Neuron (in vitro differentiated cells): Measurements from ENCODE around the gene ACLY.

Source experiments
- H2AFZ ChIP-seq: one replicate; pipeline ENCODE4 v1.6.1; 2013; ENCODE audit warnings: low read depth, mild to moderate bottlenecking, inconsistent platforms, low read length, moderate library complexity
- H3K27me3 ChIP-seq: one replicate; pipeline ENCODE4 v1.6.1; 2013; ENCODE audit warnings: low read length; ENCODE audit not compliant: insufficient read depth
- H3K36me3 ChIP-seq: one replicate; pipeline ENCODE4 v1.6.1; 2013; ENCODE audit warnings: low read length; ENCODE audit not compliant: insufficient read depth
- H3K4me1 ChIP-seq: one replicate; pipeline ENCODE4 v1.6.1; 2013; ENCODE audit warnings: low read length; ENCODE audit not compliant: insufficient read depth
- H3K4me3 ChIP-seq: 2 replicates; pipeline ENCODE4 v1.5.1; 2013; ENCODE audit warnings: mild to moderate bottlenecking, low read length, moderate library complexity
- H3K9me3 ChIP-seq: one replicate; pipeline ENCODE4 v1.6.1; 2013; ENCODE audit warnings: low read length

ACLY gene

GRCh38 chr17:41918314-41919164 is at the start of gene ACLY:
Gene ACLY (minus strand): TSS chr17:41918951. CDS start chr17:41913873, 5,078 bp downstream.
- Histone ChIP-seq H3K4me1 (peaks cover 24% of the 10 kb centered on the region), H2AFZ (peak within 1 kb of the TSS; percentile 81), H3K27me3 (no peaks in the 10 kb centered on the region), H3K36me3 (peaks cover 14% of the 10 kb centered on the region), H3K9me3 (no peaks in the 10 kb centered on the region), H3K4me3 (peak within 1 kb of the TSS; percentile 90)

- Histone ChIP-seq H3K9me3 (peaks cover 7% of the 10 kb centered on the region), H3K27me3 (no peaks in the 10 kb centered on the region), H3K36me3 (peaks cover 44% of the 10 kb centered on the region), H2AFZ (no peak overlapping the region), H3K4me3 (peak overlapping the region; percentile 76), H3K4me1 (peaks cover 12% of the 10 kb centered on the region)
These were observed 49.3 kb upstream of the ACLY start for GRCh38 chr17:41967921-41968578.

- Histone ChIP-seq H3K4me1 (peaks cover 12% of the 10 kb centered on the region), H3K27me3 (no peaks in the 10 kb centered on the region), H2AFZ (peak overlapping the region; percentile 11)
These were observed 48.6 kb upstream of the ACLY start for GRCh38 chr17:41967141-41967920.

GRCh38 chr17:41966463-41967140 is 47.9 kb upstream of the ACLY start, which contains the start of gene CNP:
Gene CNP (plus strand): TSS chr17:41966795. CDS start chr17:41966885, 90 bp downstream.
- Histone ChIP-seq H2AFZ (peak within 1 kb of the TSS; percentile 11), H3K9me3 (peaks cover 7% of the 10 kb centered on the region), H3K36me3 (peaks cover 29% of the 10 kb centered on the region), H3K27me3 (no peaks in the 10 kb centered on the region), H3K4me3 (peak within 1 kb of the TSS; percentile 76), H3K4me1 (peaks cover 12% of the 10 kb centered on the region)

More at GRCh38 chr17:41967141-41967920, 48.6 kb upstream of the ACLY start:
- Histone ChIP-seq H3K9me3 (peaks cover 7% of the 10 kb centered on the region), H3K36me3 (peaks cover 37% of the 10 kb centered on the region), H3K4me3 (peak overlapping the region; percentile 76)

- peaks cover 4% of the 10 kb centered on the region for H3K9me3 ChIP-seq
- H3K27me3 ChIP-seq: no peaks in the 10 kb centered on the region
- peaks cover 12% of the 10 kb centered on the region for H3K4me1 ChIP-seq
- H3K36me3 ChIP-seq: peaks cover 25% of the 10 kb centered on the region
- peak overlapping the region; percentile 76 for H3K4me3 ChIP-seq
- no peak overlapping the region for H2AFZ ChIP-seq
These were observed 47.1 kb upstream of the ACLY start for GRCh38 chr17:41965694-41966462.

- Histone ChIP-seq H3K9me3 (no peaks in the 10 kb centered on the region), H2AFZ (no peak overlapping the region), H3K36me3 (peaks cover 2% of the 10 kb centered on the region), H3K27me3 (no peaks in the 10 kb centered on the region), H3K4me3 (no peak overlapping the region), H3K4me1 (peaks cover 12% of the 10 kb centered on the region)
These were observed 44.1 kb upstream of the ACLY start for GRCh38 chr17:41962768-41963434.

GRCh38 chr17:41962111-41962510 is 43.4 kb upstream of the ACLY start:
- no peak overlapping the region for H2AFZ ChIP-seq
- H3K4me1 ChIP-seq: peaks cover 8% of the 10 kb centered on the region
- no peaks in the 10 kb centered on the region for H3K9me3 ChIP-seq
- H3K36me3 ChIP-seq: no peaks in the 10 kb centered on the region
- H3K4me3 ChIP-seq: no peak overlapping the region
- no peaks in the 10 kb centered on the region for H3K27me3 ChIP-seq

- Histone ChIP-seq H3K4me3 (no peak overlapping the region), H3K36me3 (peaks cover 6% of the 10 kb centered on the region), H3K27me3 (no peaks in the 10 kb centered on the region), H2AFZ (no peak overlapping the region), H3K4me1 (no peaks in the 10 kb centered on the region), H3K9me3 (no peaks in the 10 kb centered on the region)
These were observed 40.8 kb upstream of the ACLY start for GRCh38 chr17:41959336-41960095.

- Histone ChIP-seq H3K4me1 (no peaks in the 10 kb centered on the region), H3K27me3 (no peaks in the 10 kb centered on the region), H3K9me3 (no peaks in the 10 kb centered on the region), H3K4me3 (no peak overlapping the region), H2AFZ (no peak overlapping the region), H3K36me3 (peaks cover 8% of the 10 kb centered on the region)
These were observed 40.2 kb upstream of the ACLY start for GRCh38 chr17:41959030-41959335.

GRCh38 chr17:41957869-41958439 is 39.2 kb upstream of the ACLY start:
- Histone ChIP-seq H3K36me3 (peaks cover 11% of the 10 kb centered on the region), H3K4me1 (no peaks in the 10 kb centered on the region), H3K9me3 (no peaks in the 10 kb centered on the region), H3K4me3 (no peak overlapping the region), H2AFZ (no peak overlapping the region), H3K27me3 (no peaks in the 10 kb centered on the region)
